GM03348 (cell line): Measurements from ENCODE around the gene TRIP11.

Source experiments
- DNase-seq: peaks from one replicate; pipeline ENCODE4 v3.0.0; 2012; ENCODE audit warnings: low spot score

The TRIP11 gene

GRCh38 chr14:91918186-91918883 is 121.5 kb downstream of the TRIP11 start:
- DNase-seq, result no peak
